Stimulated activated naive CD8-positive, alpha-beta T cell treated with anti-CD3 and anti-CD28 coated beads, Interleukin-15, amount 100 ng/mL, for 72 hours (primary cell): ENCODE measurements around the gene CACNA1D.

Experiments
- ATAC-seq: fragments of 150-1000 bp; cut with Tn5 transposase; 2 replicates; pipeline ENCODE4 v1.10.0; 2021; ENCODE audit warnings: mild to moderate bottlenecking, moderate library complexity
- DNase-seq, 2 donors: peaks; one replicate each; pipeline ENCODE4 v3.0.0; 2021 to 2022
- H3K27ac Mint-ChIP-seq, 2 donors: one replicate each; pipeline ENCODE4 v1.8.0; 2022; ENCODE audit warnings: mild to moderate bottlenecking in 2 of 2, mixed read lengths in 2 of 2, moderate library complexity in 2 of 2
- H3K27me3 Mint-ChIP-seq: one replicate; pipeline ENCODE4 v1.8.0; 2022; ENCODE audit warnings: mixed read lengths
- H3K4me1 Mint-ChIP-seq: one replicate; pipeline ENCODE4 v1.8.0; 2022; ENCODE audit warnings: mild to moderate bottlenecking, mixed read lengths
- H3K4me3 Mint-ChIP-seq, 2 donors: one replicate each; pipeline ENCODE4 v1.8.0; 2022; ENCODE audit warnings: mild to moderate bottlenecking in 2 of 2, mixed read lengths in 2 of 2, moderate library complexity in 1 of 2
- H3K9me3 Mint-ChIP-seq, 2 donors: one replicate each; pipeline ENCODE4 v1.8.0; 2022; ENCODE audit warnings: mixed read lengths in 2 of 2

Gene CACNA1D

GRCh38 chr3:53795176-53795575 is 300.8 kb downstream of the CACNA1D start:
- Mint-ChIP-seq H3K27me3 (peaks cover 16% of the 10 kb centered on the region), H3K27ac (no peak overlapping the region), H3K4me3 (no peak overlapping the region), H3K4me1 (no peaks in the 10 kb centered on the region), H3K9me3 (no peaks in the 10 kb centered on the region)
- DNase-seq (no peak), ATAC-seq (no peak)

GRCh38 chr3:53795789-53796560 is 301.6 kb downstream of the CACNA1D start:
- no peak for ATAC-seq
- H3K9me3 Mint-ChIP-seq = no peaks in the 10 kb centered on the region
- no peak for DNase-seq
- no peak overlapping the region for H3K27ac Mint-ChIP-seq
- H3K4me3 Mint-ChIP-seq = no peak overlapping the region
- H3K4me1 Mint-ChIP-seq = no peaks in the 10 kb centered on the region
- peaks cover 15% of the 10 kb centered on the region for H3K27me3 Mint-ChIP-seq

GRCh38 chr3:53798144-53798543 is 303.7 kb downstream of the CACNA1D start:
- DNase-seq = no peak
- Mint-ChIP-seq H3K4me3 (no peak overlapping the region), H3K9me3 (no peaks in the 10 kb centered on the region), H3K4me1 (no peaks in the 10 kb centered on the region), H3K27me3 (peaks cover 15% of the 10 kb centered on the region), H3K27ac (no peak overlapping the region)
- no peak for ATAC-seq

DNA sequence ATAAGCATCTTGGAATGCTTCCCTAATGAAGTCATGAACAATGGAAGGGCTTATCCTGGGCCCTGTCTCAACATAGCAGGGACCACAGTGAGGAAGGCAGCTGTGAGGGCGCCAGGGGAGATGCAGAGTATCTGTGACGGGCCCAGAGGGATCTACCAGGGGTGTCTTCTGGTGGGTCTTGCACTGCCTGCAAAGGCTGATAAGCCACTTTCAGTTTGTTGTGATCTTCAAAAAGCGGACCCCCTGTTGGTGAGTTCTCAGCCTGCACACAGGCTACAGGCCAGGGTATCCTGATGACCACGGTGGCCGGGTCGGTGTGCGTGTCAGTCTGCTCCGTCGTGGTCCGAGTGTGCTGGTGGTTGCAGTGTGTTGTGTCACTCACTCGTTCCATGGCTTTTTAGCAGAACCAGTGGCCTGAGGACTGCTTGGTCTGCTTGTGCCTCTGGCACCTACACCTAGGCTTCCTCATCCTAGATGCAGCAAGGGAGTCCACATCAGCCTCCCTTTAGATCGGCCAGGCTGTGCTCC is 305.0 kb downstream of the CACNA1D start:
- ATAC-seq = peak; percentile 12
- H3K27ac Mint-ChIP-seq = no peak overlapping the region

GRCh38 chr3:53800041-53800906 is 305.9 kb downstream of the CACNA1D start:
- DNase-seq (no peak), ATAC-seq (no peak)
- Mint-ChIP-seq H3K27me3 (peaks cover 9% of the 10 kb centered on the region), H3K4me3 (no peak overlapping the region), H3K9me3 (no peaks in the 10 kb centered on the region), H3K27ac (peak overlapping the region in 1 of 2 donors; percentile 24), H3K4me1 (no peaks in the 10 kb centered on the region)

More for the DNA sequence above, 305.0 kb downstream of the CACNA1D start:
- no peak for DNase-seq
- Mint-ChIP-seq H3K9me3 (no peaks in the 10 kb centered on the region), H3K4me1 (no peaks in the 10 kb centered on the region), H3K27me3 (peaks cover 15% of the 10 kb centered on the region), H3K4me3 (no peak overlapping the region)

DNA sequence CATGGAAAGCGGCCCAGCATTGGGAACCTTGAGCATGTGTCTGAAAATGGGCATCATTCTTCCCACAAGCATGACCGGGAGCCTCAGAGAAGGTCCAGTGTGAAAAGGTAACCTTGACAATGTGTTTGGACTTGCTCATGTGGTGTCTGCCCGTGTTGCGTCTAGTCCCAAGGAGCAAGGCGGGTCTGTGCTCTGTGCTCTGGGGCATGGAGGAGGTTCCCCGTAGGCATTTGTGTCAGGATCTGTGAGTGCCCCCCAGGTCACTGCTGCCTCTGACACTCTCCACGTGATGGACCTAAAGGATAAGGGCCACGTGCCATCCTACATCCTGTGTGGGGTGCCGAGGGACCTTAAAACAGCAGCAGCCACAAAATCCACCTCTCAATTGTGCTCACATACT is 306.9 kb downstream of the CACNA1D start:
- Mint-ChIP-seq H3K4me1 (no peaks in the 10 kb centered on the region), H3K27ac (no peak overlapping the region), H3K4me3 (no peak overlapping the region), H3K27me3 (peaks cover 2% of the 10 kb centered on the region), H3K9me3 (no peaks in the 10 kb centered on the region)
- DNase-seq (no peak), ATAC-seq (no peak)

GRCh38 chr3:53802256-53802880 is 308.0 kb downstream of the CACNA1D start:
- Mint-ChIP-seq H3K9me3 (no peaks in the 10 kb centered on the region), H3K4me1 (no peaks in the 10 kb centered on the region), H3K27me3 (peaks cover 12% of the 10 kb centered on the region), H3K27ac (no peak overlapping the region), H3K4me3 (no peak overlapping the region)
- ATAC-seq = no peak
- no peak for DNase-seq

GRCh38 chr3:53803124-53803815 is 308.9 kb downstream of the CACNA1D start:
- ATAC-seq (no peak), DNase-seq (no peak)
- Mint-ChIP-seq H3K4me1 (no peaks in the 10 kb centered on the region), H3K27ac (peak overlapping the region in 1 of 2 donors; percentile 85), H3K4me3 (no peak overlapping the region), H3K9me3 (no peaks in the 10 kb centered on the region), H3K27me3 (peaks cover 12% of the 10 kb centered on the region)

GRCh38 chr3:53803816-53804695 is 309.6 kb downstream of the CACNA1D start:
- H3K9me3 Mint-ChIP-seq = no peaks in the 10 kb centered on the region
- H3K27me3 Mint-ChIP-seq = peaks cover 12% of the 10 kb centered on the region
- no peaks in the 10 kb centered on the region for H3K4me1 Mint-ChIP-seq
- DNase-seq (no peak), ATAC-seq (no peak)
- H3K4me3 Mint-ChIP-seq = no peak overlapping the region
- H3K27ac Mint-ChIP-seq = peak overlapping the region in 1 of 2 donors; percentile 32

- no peak for ATAC-seq
- Mint-ChIP-seq H3K4me1 (no peaks in the 10 kb centered on the region), H3K27ac (peak overlapping the region in 1 of 2 donors; percentile 32), H3K9me3 (no peaks in the 10 kb centered on the region), H3K27me3 (peaks cover 12% of the 10 kb centered on the region), H3K4me3 (no peak overlapping the region)
- no peak for DNase-seq
Measured at GRCh38 chr3:53804697-53805462, 310.5 kb downstream of the CACNA1D start.

DNA sequence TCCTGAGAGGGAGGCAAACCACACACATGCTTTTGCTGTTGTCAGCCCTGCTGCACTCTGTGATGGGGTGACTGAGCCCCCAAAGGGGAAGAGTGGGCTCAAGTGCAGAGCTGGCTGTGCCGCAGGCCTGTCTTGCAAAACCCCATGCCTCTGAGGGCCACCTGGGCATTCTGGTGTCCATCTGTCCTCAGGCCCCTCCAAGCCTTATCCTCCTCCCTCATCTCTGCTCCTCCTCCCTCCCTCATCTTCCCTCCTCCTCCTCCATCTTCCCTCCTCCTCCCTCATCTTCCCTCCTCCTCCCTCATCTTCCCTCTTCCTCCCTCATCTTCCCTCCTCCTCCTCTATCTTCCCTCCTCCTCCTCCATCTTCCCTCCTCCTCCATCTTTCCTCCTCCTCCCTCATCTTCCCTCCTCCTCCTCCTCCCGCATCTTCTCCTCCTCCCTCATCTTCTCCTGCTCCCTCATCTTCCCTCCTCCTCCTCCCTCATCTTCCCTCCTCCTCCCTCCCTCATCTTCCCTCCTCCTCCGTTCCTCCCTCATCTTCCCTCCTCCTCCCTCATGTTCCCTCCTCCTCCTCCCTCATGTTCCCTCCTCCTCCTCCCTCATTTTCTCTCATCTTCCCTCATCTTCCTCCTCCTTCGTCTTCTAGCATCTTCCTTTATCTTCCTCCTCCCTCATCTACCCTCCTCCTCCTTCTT is 311.2 kb downstream of the CACNA1D start:
- Mint-ChIP-seq H3K4me1 (no peaks in the 10 kb centered on the region), H3K4me3 (no peak overlapping the region), H3K27me3 (peaks cover 12% of the 10 kb centered on the region), H3K27ac (no peak overlapping the region), H3K9me3 (no peaks in the 10 kb centered on the region)
- ATAC-seq = no peak
- no peak for DNase-seq

- no peaks in the 10 kb centered on the region for H3K9me3 Mint-ChIP-seq
- peaks cover 12% of the 10 kb centered on the region for H3K27me3 Mint-ChIP-seq
- DNase-seq (no peak), ATAC-seq (no peak)
- H3K4me3 Mint-ChIP-seq = no peak overlapping the region
- H3K4me1 Mint-ChIP-seq = no peaks in the 10 kb centered on the region
- no peak overlapping the region for H3K27ac Mint-ChIP-seq
Measured at GRCh38 chr3:53806182-53807116, 312.0 kb downstream of the CACNA1D start.
